PC-9 (cell line): ENCODE measurements around the gene DISC1. TPM values are rescaled to one million over a fixed set of nuclear protein-coding genes. Genes with fewer than 3 reads are reported as not detected.
"Not testable (repeated sequence)": the region's sequence is repeated elsewhere in the genome, so short reads cannot be mapped to it uniquely, and the experiment has no call there.

ENCODE experiments used
- BruUV-seq: library from RNA; stranded (reverse); fragments of 400-500 nt; replicated peaks from 2 replicates; lab custom pipeline; 2021; lab: Mats Ljungman, UMichigan
- CTCF ChIA-PET: fragments of 300-600 bp; sonication (Branson Sonifier 250); formaldehyde crosslinking; loops from one replicate; lab custom pipeline; 2022; ENCODE audit warnings: antibody characterized with exemption; lab: Charles Lee
- POLR2A ChIA-PET: fragments of 300-600 bp; sonication (Branson Sonifier 250); formaldehyde crosslinking; loops from one replicate; lab custom pipeline; 2022; ENCODE audit warnings: antibody characterized with exemption; ENCODE audit not compliant: unreplicated experiment; lab: Charles Lee
- DNase-seq, 2 experiments: peaks; one replicate each; pipeline versions ENCODE4 v3.0.0 to v3.0.0-alpha.2; 2015 to 2022; ENCODE audit warnings: mixed read lengths in 1 of 2
- H2AFZ ChIP-seq: fragments of 200-600 bp; sonication (generic); 2 replicates; pipeline ENCODE4 v1.8.1; 2017; ENCODE audit warnings: antibody characterized with exemption
- H3F3A ChIP-seq: fragments of 200-600 bp; sonication (generic); 2 replicates; pipeline ENCODE4 v1.8.1; 2017; ENCODE audit warnings: antibody characterized with exemption, mild to moderate bottlenecking, low read depth; ENCODE audit not compliant: insufficient read depth
- H3K27ac ChIP-seq: fragments of 200-600 bp; sonication (generic); 2 replicates; pipeline ENCODE4 v1.6.1; 2016; ENCODE audit warnings: mixed run types
- H3K27me3 ChIP-seq: fragments of 200-600 bp; sonication (generic); 2 replicates; pipeline ENCODE4 v1.6.1; 2016; ENCODE audit warnings: low read depth, mixed run types; ENCODE audit not compliant: insufficient read depth
- H3K36me3 ChIP-seq: fragments of 200-600 bp; sonication (generic); 2 replicates; pipeline ENCODE4 v1.6.1; 2016; ENCODE audit warnings: low read depth, mixed run types
- H3K4me1 ChIP-seq: fragments of 200-600 bp; sonication (generic); replicated peaks from 2 replicates; pipeline ENCODE4 v1.6.1; 2016; ENCODE audit warnings: mixed run types; ENCODE audit not compliant: insufficient read depth
- H3K4me2 ChIP-seq: fragments of 200-600 bp; sonication (generic); 2 replicates; pipeline ENCODE4 v1.6.1; 2017; ENCODE audit warnings: mixed run types
- H3K4me3 ChIP-seq: fragments of 200-600 bp; sonication (generic); 2 replicates; pipeline ENCODE4 v1.6.1; 2016; ENCODE audit warnings: mixed run types
- H3K79me2 ChIP-seq: fragments of 200-600 bp; sonication (generic); 2 replicates; pipeline ENCODE4 v1.6.1; 2017; ENCODE audit warnings: low read depth, mixed run types
- H3K9me2 ChIP-seq: fragments of 200-600 bp; sonication (generic); 2 replicates; pipeline ENCODE4 v1.8.1; 2017; ENCODE audit warnings: mild to moderate bottlenecking; ENCODE audit not compliant: insufficient read depth
- H3K9me3 ChIP-seq: fragments of 200-600 bp; sonication (generic); 2 replicates; pipeline ENCODE4 v1.8.1; 2016; ENCODE audit warnings: low read depth; ENCODE audit not compliant: insufficient read depth
- H4K20me1 ChIP-seq: fragments of 200-600 bp; sonication (generic); 2 replicates; pipeline ENCODE4 v1.8.1; 2017; ENCODE audit not compliant: insufficient read depth
- CTCF ChIP-seq: fragments of 200-600 bp; sonication (generic); conservative IDR thresholded peaks from 2 replicates; pipeline ENCODE4 v1.6.1; 2017; ENCODE audit warnings: mixed run types, antibody characterized with exemption, mild to moderate bottlenecking, moderate library complexity
- EZH2 ChIP-seq: fragments of 200-600 bp; sonication (generic); IDR thresholded peaks from 2 replicates; pipeline ENCODE4 v1.8.0; 2017; ENCODE audit warnings: antibody characterized with exemption, low read depth
- intact Hi-C: fragments of 100-400 bp; cut with micrococcal nuclease; formaldehyde crosslinking; loops from one replicate; pipeline ENCODE4 v1.10.0; 2022; ENCODE audit not compliant: unreplicated experiment
- total RNA-seq: library from RNA; stranded (reverse); gene quantifications from 2 replicates; pipeline ENCODE4 v1.2.3, GENCODE V29; 2021

Gene DISC1
- total RNA-seq, 1 experiment from 2014 or later: 7.4 TPM

- no peak overlapping the region for H3K27ac ChIP-seq
- no TSS peak for BruUV-seq
- POLR2A ChIA-PET: no interaction called here
- H3F3A ChIP-seq: no peaks in the 10 kb centered on the region
- CTCF ChIA-PET: no interaction called here
- H3K27me3 ChIP-seq: no peaks in the 10 kb centered on the region
- intact Hi-C loops: no loop called here
- DNase-seq: no peak
- no peaks in the 10 kb centered on the region for H3K79me2 ChIP-seq
- H3K9me2 ChIP-seq: no peaks in the 10 kb centered on the region
- no peaks in the 10 kb centered on the region for H3K36me3 ChIP-seq
- no peaks in the 10 kb centered on the region for H3K9me3 ChIP-seq
- H4K20me1 ChIP-seq: no peaks in the 10 kb centered on the region
- no peak for TF ChIP-seq CTCF
- no peak for TF ChIP-seq EZH2
- H3K4me2 ChIP-seq: no peak overlapping the region
- H2AFZ ChIP-seq: no peak overlapping the region
- no peaks in the 10 kb centered on the region for H3K4me1 ChIP-seq
- no peak overlapping the region for H3K4me3 ChIP-seq
Measured at GRCh38 chr1:231940116-231940515, 313.5 kb downstream of the DISC1 start.

DNA sequence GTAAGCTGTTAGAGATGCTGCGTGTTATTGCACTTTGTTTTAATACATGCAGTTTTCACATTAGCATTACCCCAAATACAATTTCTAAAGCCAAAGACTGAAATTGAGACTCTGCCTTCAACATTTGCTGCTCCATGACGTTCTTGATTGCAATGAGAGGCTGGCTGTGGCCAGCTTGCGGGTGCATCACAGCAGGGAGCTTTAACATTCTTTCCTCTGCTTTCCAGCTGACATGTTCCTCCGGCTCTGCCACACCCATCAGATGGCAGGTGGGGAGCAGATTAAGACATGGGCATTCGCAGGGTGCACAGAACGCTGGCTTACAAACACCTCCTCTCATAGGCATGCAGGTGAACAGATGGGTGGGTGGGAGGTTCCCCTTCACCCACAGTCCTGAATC lies 314.1 kb downstream of the DISC1 start:
- Histone ChIP-seq H3K4me1 (no peaks in the 10 kb centered on the region), H3K27ac (no peak overlapping the region), H3K9me3 (no peaks in the 10 kb centered on the region), H4K20me1 (no peaks in the 10 kb centered on the region), H3K4me3 (no peak overlapping the region), H3K36me3 (no peaks in the 10 kb centered on the region), H3K4me2 (no peak overlapping the region), H3K79me2 (no peaks in the 10 kb centered on the region), H2AFZ (no peak overlapping the region), H3F3A (no peaks in the 10 kb centered on the region), H3K27me3 (no peaks in the 10 kb centered on the region), H3K9me2 (no peaks in the 10 kb centered on the region)
- ChIA-PET CTCF (no interaction called here), POLR2A (no interaction called here)
- TF ChIP-seq EZH2 (no peak), CTCF (no peak)
- no TSS peak for BruUV-seq
- intact Hi-C loops: no loop called here
- DNase-seq: no peak

GRCh38 chr1:231943084-231943483 lies 316.5 kb downstream of the DISC1 start:
- no peak overlapping the region for H3K4me2 ChIP-seq
- no peaks in the 10 kb centered on the region for H4K20me1 ChIP-seq
- no TSS peak for BruUV-seq
- POLR2A ChIA-PET: no interaction called here
- H2AFZ ChIP-seq: no peak overlapping the region
- H3K9me2 ChIP-seq: no peaks in the 10 kb centered on the region
- no peaks in the 10 kb centered on the region for H3K36me3 ChIP-seq
- DNase-seq: no peak
- no peaks in the 10 kb centered on the region for H3F3A ChIP-seq
- TF ChIP-seq EZH2: no peak
- TF ChIP-seq CTCF: no peak
- intact Hi-C loops: no loop called here
- no peak overlapping the region for H3K27ac ChIP-seq
- H3K4me3 ChIP-seq: no peak overlapping the region
- no peaks in the 10 kb centered on the region for H3K79me2 ChIP-seq
- H3K9me3 ChIP-seq: no peaks in the 10 kb centered on the region
- no peaks in the 10 kb centered on the region for H3K4me1 ChIP-seq
- no peaks in the 10 kb centered on the region for H3K27me3 ChIP-seq
- CTCF ChIA-PET: no interaction called here

DNA sequence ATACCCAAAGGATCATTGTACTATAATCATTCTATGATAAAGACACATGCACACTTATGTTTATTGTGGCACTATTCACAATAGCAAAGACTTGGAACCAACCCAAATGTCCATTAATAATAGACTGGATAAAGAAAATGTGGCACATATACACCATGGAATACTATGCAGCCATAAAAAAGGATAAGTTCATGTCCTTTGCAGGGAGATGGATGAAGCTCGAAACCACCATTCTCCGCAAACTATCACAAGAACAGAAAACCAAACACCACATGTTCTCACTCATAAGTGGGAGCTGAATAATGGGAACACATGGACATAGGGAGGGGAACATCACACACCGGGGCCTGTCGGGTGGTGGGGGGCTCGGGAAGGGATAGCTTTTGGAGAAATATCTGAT lies 321.5 kb downstream of the DISC1 start:
- H3F3A ChIP-seq, H3K9me2 ChIP-seq, BruUV-seq, H3K4me2 ChIP-seq, CTCF ChIA-PET, H3K4me3 ChIP-seq, H3K27me3 ChIP-seq, intact Hi-C loops, H3K79me2 ChIP-seq, H4K20me1 ChIP-seq, DNase-seq, H3K27ac ChIP-seq, H3K36me3 ChIP-seq, H3K9me3 ChIP-seq, H3K4me1 ChIP-seq, H2AFZ ChIP-seq, POLR2A ChIA-PET: not testable (repeated sequence)
